Measurements from ENCODE around the gene GNGT1. TPM values are rescaled to one million over a fixed set of nuclear protein-coding genes. Genes with fewer than 3 reads are reported as not detected.

The GNGT1 gene
- polyA plus RNA-seq (2013, experiment 1 of 2) = not detected
- polyA plus RNA-seq (2013, experiment 2 of 2) = 0.07 TPM

GRCh38 chr7:93906267-93906666 is at the start of gene GNGT1:
Gene GNGT1 (plus strand): TSS chr7:93906567. CDS start chr7:93906747, 180 bp downstream.
- no peak within 1 kb of the TSS for H3K9ac ChIP-seq (ENCODE audit: low read length)
- H4K91ac ChIP-seq (ENCODE audit: low read length) = no peak within 1 kb of the TSS
- no peak within 1 kb of the TSS for H3K23ac ChIP-seq (ENCODE audit: low read length in 2 of 2)
- H3K4me1 ChIP-seq (ENCODE audit: control insufficient read depth, insufficient read depth, low read depth, low read length) = no peaks in the 10 kb centered on the region
- H3K4ac ChIP-seq (ENCODE audit: low read depth in 1 of 2, low read length in 2 of 2) = no peak within 1 kb of the TSS
- H3K14ac ChIP-seq (ENCODE audit: low read length in 2 of 2) = no peak within 1 kb of the TSS
- no peak within 1 kb of the TSS for H2BK120ac ChIP-seq (ENCODE audit: low read depth, low read length)
- H3K9me3 ChIP-seq (ENCODE audit: control insufficient read depth, low read length) = no peaks in the 10 kb centered on the region
- H3K79me1 ChIP-seq (replicated peaks; ENCODE audit: low read length, poor library complexity, severe bottlenecking) = no peaks in the 10 kb centered on the region
- DNase-seq = no peak
- H3K27me3 ChIP-seq (ENCODE audit: control insufficient read depth in 1 of 2, insufficient read depth in 1 of 2, low read length in 2 of 2) = no peaks in the 10 kb centered on the region
- no peak within 1 kb of the TSS for H2AFZ ChIP-seq (ENCODE audit: low read depth, low read length)
- no peak within 1 kb of the TSS for H3K4me3 ChIP-seq (ENCODE audit: insufficient read depth in 1 of 2, low read depth in 1 of 2, low read length in 2 of 2)
- H3K36me3 ChIP-seq (ENCODE audit: control insufficient read depth in 1 of 2, insufficient read depth in 2 of 2, low read depth in 1 of 2, low read length in 2 of 2) = no peaks in the 10 kb centered on the region
- no peak within 1 kb of the TSS for H4K8ac ChIP-seq (ENCODE audit: low read length)
- H3K27ac ChIP-seq (ENCODE audit: low read length, poor library complexity, severe bottlenecking) = no peak within 1 kb of the TSS
- no peak within 1 kb of the TSS for H2BK15ac ChIP-seq (ENCODE audit: low read depth, poor library complexity, severe bottlenecking)
- no peak within 1 kb of the TSS for H3K18ac ChIP-seq (ENCODE audit: low read depth in 1 of 2, low read length in 2 of 2)
- H2BK12ac ChIP-seq (ENCODE audit: low read length in 2 of 2) = no peak within 1 kb of the TSS
- H2AK5ac ChIP-seq (ENCODE audit: low read length, severe bottlenecking) = no peak within 1 kb of the TSS
- WGBS = 78% methylated on average over 1 of the region's 3 CpGs
- no peak within 1 kb of the TSS for H2BK5ac ChIP-seq (ENCODE audit: low read depth, low read length, poor library complexity, severe bottlenecking)
- H3K4me2 ChIP-seq (ENCODE audit: low read length, poor library complexity, severe bottlenecking) = no peak within 1 kb of the TSS

DNA sequence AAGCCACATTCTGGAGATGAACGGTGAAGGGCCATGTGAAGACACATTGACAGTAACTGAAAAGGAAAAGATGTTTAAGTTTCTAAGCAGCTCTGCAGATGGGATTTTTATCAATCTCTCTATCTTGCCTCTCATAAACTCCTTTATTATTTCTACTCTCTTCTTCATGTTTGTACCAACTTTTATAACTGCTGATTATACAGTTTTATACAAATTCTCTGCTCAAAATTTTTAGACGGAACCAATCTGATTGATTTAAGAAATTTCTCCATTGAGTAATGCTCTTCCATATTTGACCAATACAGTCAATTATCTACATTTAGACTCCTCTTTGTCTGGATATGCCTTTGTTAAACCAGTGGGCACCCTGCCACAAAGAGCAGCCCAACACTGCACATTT is 47.5 kb upstream of the GNGT1 start:
- Histone ChIP-seq H3K14ac (ENCODE audit: low read length in 2 of 2) (no peak overlapping the region), H3K79me1 (replicated peaks; ENCODE audit: low read length, poor library complexity, severe bottlenecking) (no peaks in the 10 kb centered on the region), H4K91ac (ENCODE audit: low read length) (no peak overlapping the region), H3K9ac (ENCODE audit: low read length) (no peak overlapping the region), H3K4ac (ENCODE audit: low read depth in 1 of 2, low read length in 2 of 2) (no peak overlapping the region), H3K27ac (ENCODE audit: low read length, poor library complexity, severe bottlenecking) (no peak overlapping the region), H3K27me3 (ENCODE audit: control insufficient read depth in 1 of 2, insufficient read depth in 1 of 2, low read length in 2 of 2) (no peaks in the 10 kb centered on the region), H3K4me1 (ENCODE audit: control insufficient read depth, insufficient read depth, low read depth, low read length) (no peaks in the 10 kb centered on the region), H2BK120ac (ENCODE audit: low read depth, low read length) (no peak overlapping the region), H3K23ac (ENCODE audit: low read length in 2 of 2) (no peak overlapping the region), H2AK5ac (ENCODE audit: low read length, severe bottlenecking) (no peak overlapping the region), H3K9me3 (ENCODE audit: control insufficient read depth, low read length) (no peaks in the 10 kb centered on the region), H2BK5ac (ENCODE audit: low read depth, low read length, poor library complexity, severe bottlenecking) (no peak overlapping the region), H3K4me2 (ENCODE audit: low read length, poor library complexity, severe bottlenecking) (no peak overlapping the region), H4K8ac (ENCODE audit: low read length) (no peak overlapping the region), H2BK12ac (ENCODE audit: low read length in 2 of 2) (no peak overlapping the region), H3K36me3 (ENCODE audit: control insufficient read depth in 1 of 2, insufficient read depth in 2 of 2, low read depth in 1 of 2, low read length in 2 of 2) (no peaks in the 10 kb centered on the region), H2BK15ac (ENCODE audit: low read depth, poor library complexity, severe bottlenecking) (no peak overlapping the region), H3K18ac (ENCODE audit: low read depth in 1 of 2, low read length in 2 of 2) (no peak overlapping the region), H3K4me3 (ENCODE audit: insufficient read depth in 1 of 2, low read depth in 1 of 2, low read length in 2 of 2) (no peak overlapping the region), H2AFZ (ENCODE audit: low read depth, low read length) (no peak overlapping the region)
- DNase-seq = no peak
- 100% methylated on average over 1 of the region's 2 CpGs for WGBS

GRCh38 chr7:93860261-93860660 is 46.1 kb upstream of the GNGT1 start:
- H4K8ac ChIP-seq (ENCODE audit: low read length) = no peak overlapping the region
- no peaks in the 10 kb centered on the region for H3K79me1 ChIP-seq (replicated peaks; ENCODE audit: low read length, poor library complexity, severe bottlenecking)
- no peak overlapping the region for H3K14ac ChIP-seq (ENCODE audit: low read length in 2 of 2)
- no peaks in the 10 kb centered on the region for H3K9me3 ChIP-seq (ENCODE audit: control insufficient read depth, low read length)
- no peak overlapping the region for H3K23ac ChIP-seq (ENCODE audit: low read length in 2 of 2)
- no peak overlapping the region for H2BK5ac ChIP-seq (ENCODE audit: low read depth, low read length, poor library complexity, severe bottlenecking)
- no peak overlapping the region for H3K18ac ChIP-seq (ENCODE audit: low read depth in 1 of 2, low read length in 2 of 2)
- H2BK15ac ChIP-seq (ENCODE audit: low read depth, poor library complexity, severe bottlenecking) = no peak overlapping the region
- no peak overlapping the region for H2BK120ac ChIP-seq (ENCODE audit: low read depth, low read length)
- no peaks in the 10 kb centered on the region for H3K27me3 ChIP-seq (ENCODE audit: control insufficient read depth in 1 of 2, insufficient read depth in 1 of 2, low read length in 2 of 2)
- no peak overlapping the region for H2BK12ac ChIP-seq (ENCODE audit: low read length in 2 of 2)
- H3K4me1 ChIP-seq (ENCODE audit: control insufficient read depth, insufficient read depth, low read depth, low read length) = no peaks in the 10 kb centered on the region
- no peak for DNase-seq
- H2AFZ ChIP-seq (ENCODE audit: low read depth, low read length) = no peak overlapping the region
- no peaks in the 10 kb centered on the region for H3K36me3 ChIP-seq (ENCODE audit: control insufficient read depth in 1 of 2, insufficient read depth in 2 of 2, low read depth in 1 of 2, low read length in 2 of 2)
- no peak overlapping the region for H3K27ac ChIP-seq (ENCODE audit: low read length, poor library complexity, severe bottlenecking)
- H2AK5ac ChIP-seq (ENCODE audit: low read length, severe bottlenecking) = no peak overlapping the region
- no peak overlapping the region for H4K91ac ChIP-seq (ENCODE audit: low read length)
- H3K9ac ChIP-seq (ENCODE audit: low read length) = no peak overlapping the region
- no peak overlapping the region for H3K4me3 ChIP-seq (ENCODE audit: insufficient read depth in 1 of 2, low read depth in 1 of 2, low read length in 2 of 2)
- no peak overlapping the region for H3K4me2 ChIP-seq (ENCODE audit: low read length, poor library complexity, severe bottlenecking)
- no peak overlapping the region for H3K4ac ChIP-seq (ENCODE audit: low read depth in 1 of 2, low read length in 2 of 2)
- WGBS = no CpG with 5 or more reads among the region's 1 CpG

DNA sequence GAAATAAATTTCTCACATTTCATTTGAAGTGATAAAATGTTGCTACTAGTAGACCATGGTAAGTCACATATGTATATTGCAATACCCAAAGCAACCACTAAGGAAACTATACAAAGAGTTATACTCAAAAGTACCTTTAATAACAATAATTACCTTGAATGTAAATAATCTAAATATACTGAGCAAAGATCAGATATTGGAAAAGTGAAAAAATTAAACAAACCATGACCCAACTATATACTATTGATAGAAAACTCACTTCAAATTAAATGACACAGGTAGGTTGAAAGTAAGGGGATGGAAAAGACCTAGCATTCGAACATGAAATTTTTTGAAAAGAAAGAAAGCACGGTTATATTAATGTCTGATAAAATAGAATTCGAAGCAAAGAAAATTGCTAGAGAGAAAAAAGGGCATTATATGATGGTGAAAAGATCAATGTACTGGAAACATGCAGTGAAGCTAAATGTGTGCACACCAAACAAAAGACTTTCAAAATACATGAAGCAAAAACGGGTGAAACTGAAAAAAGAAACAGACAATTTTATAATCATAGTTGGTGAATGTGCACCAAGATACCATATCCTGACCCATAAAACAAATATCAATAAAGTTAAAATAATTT is 44.9 kb upstream of the GNGT1 start:
- no peak overlapping the region for H3K4ac ChIP-seq (ENCODE audit: low read depth in 1 of 2, low read length in 2 of 2)
- no peak overlapping the region for H3K14ac ChIP-seq (ENCODE audit: low read length in 2 of 2)
- no peaks in the 10 kb centered on the region for H3K9me3 ChIP-seq (ENCODE audit: control insufficient read depth, low read length)
- H3K27me3 ChIP-seq (ENCODE audit: control insufficient read depth in 1 of 2, insufficient read depth in 1 of 2, low read length in 2 of 2) = no peaks in the 10 kb centered on the region
- H2BK15ac ChIP-seq (ENCODE audit: low read depth, poor library complexity, severe bottlenecking) = no peak overlapping the region
- DNase-seq = no peak
- WGBS = 83% methylated on average over 3 of the region's 4 CpGs
- no peaks in the 10 kb centered on the region for H3K36me3 ChIP-seq (ENCODE audit: control insufficient read depth in 1 of 2, insufficient read depth in 2 of 2, low read depth in 1 of 2, low read length in 2 of 2)
- no peak overlapping the region for H2AFZ ChIP-seq (ENCODE audit: low read depth, low read length)
- H2BK120ac ChIP-seq (ENCODE audit: low read depth, low read length) = no peak overlapping the region
- no peak overlapping the region for H3K4me3 ChIP-seq (ENCODE audit: insufficient read depth in 1 of 2, low read depth in 1 of 2, low read length in 2 of 2)
- no peak overlapping the region for H3K23ac ChIP-seq (ENCODE audit: low read length in 2 of 2)
- H3K18ac ChIP-seq (ENCODE audit: low read depth in 1 of 2, low read length in 2 of 2) = no peak overlapping the region
- H3K27ac ChIP-seq (ENCODE audit: low read length, poor library complexity, severe bottlenecking) = no peak overlapping the region
- no peak overlapping the region for H4K91ac ChIP-seq (ENCODE audit: low read length)
- H3K4me1 ChIP-seq (ENCODE audit: control insufficient read depth, insufficient read depth, low read depth, low read length) = no peaks in the 10 kb centered on the region
- H4K8ac ChIP-seq (ENCODE audit: low read length) = no peak overlapping the region
- no peak overlapping the region for H3K4me2 ChIP-seq (ENCODE audit: low read length, poor library complexity, severe bottlenecking)
- no peak overlapping the region for H2BK12ac ChIP-seq (ENCODE audit: low read length in 2 of 2)
- H3K9ac ChIP-seq (ENCODE audit: low read length) = no peak overlapping the region
- H2BK5ac ChIP-seq (ENCODE audit: low read depth, low read length, poor library complexity, severe bottlenecking) = no peak overlapping the region
- no peak overlapping the region for H2AK5ac ChIP-seq (ENCODE audit: low read length, severe bottlenecking)
- H3K79me1 ChIP-seq (replicated peaks; ENCODE audit: low read length, poor library complexity, severe bottlenecking) = no peaks in the 10 kb centered on the region

Measured in mesenchymal stem cell (in vitro differentiated cells and primary cell).